Tibial nerve (tissue), 3 donors: ENCODE data around the gene LRRC52.

Experiments
- POLR2A ChIP-seq, 2 donors: fragments of 450-650 bp; IDR thresholded peaks; one replicate each; pipeline ENCODE4 v1.6.1; 2017; ENCODE audit warnings: antibody characterized with exemption in 2 of 2, mild to moderate bottlenecking in 2 of 2, moderate library complexity in 2 of 2
- TF ChIP-seq, protein P1 (sequence below), 5 experiments: fragments of 200-600 bp in 3 of 5; fragments of 450-650 bp in 2 of 5; sonication (generic) in 3 of 5; IDR thresholded peaks; one replicate each; pipeline ENCODE4 v1.5.1; 2016 to 2019; ENCODE audit warnings: antibody characterized with exemption in 5 of 5, mild to moderate bottlenecking in 3 of 5, moderate library complexity in 2 of 5

DNA sequence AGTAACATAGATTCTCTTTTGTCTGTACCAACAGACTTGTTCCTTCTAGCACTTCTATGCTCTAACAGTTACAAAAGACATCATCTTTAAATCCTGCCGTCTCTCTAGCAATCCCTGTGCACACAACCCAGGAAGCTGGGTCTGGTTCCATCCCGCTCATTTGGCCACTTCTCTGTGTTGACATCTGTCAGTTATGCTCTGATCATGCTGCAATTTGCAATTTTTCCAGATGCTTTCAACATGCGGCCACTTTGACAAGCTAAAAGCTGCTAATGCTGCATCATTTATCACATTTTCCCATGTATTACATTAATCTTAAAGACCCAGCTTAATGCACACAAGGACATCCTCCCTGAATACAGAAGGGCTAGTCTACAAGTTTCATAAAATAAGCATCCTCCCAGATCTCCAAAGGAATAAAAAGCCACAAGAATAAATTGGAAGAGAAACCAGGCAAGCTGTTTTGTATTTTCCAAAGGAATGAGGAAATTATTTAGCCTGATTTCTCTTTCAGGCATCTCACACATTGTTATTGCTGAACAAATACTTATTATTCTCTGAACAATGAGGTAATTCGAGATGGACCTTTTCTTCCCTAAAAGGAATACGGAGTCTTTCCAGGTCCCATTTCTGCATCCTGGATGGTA lies 19.0 kb upstream of the LRRC52 start:
- TF ChIP-seq, protein P1, sequence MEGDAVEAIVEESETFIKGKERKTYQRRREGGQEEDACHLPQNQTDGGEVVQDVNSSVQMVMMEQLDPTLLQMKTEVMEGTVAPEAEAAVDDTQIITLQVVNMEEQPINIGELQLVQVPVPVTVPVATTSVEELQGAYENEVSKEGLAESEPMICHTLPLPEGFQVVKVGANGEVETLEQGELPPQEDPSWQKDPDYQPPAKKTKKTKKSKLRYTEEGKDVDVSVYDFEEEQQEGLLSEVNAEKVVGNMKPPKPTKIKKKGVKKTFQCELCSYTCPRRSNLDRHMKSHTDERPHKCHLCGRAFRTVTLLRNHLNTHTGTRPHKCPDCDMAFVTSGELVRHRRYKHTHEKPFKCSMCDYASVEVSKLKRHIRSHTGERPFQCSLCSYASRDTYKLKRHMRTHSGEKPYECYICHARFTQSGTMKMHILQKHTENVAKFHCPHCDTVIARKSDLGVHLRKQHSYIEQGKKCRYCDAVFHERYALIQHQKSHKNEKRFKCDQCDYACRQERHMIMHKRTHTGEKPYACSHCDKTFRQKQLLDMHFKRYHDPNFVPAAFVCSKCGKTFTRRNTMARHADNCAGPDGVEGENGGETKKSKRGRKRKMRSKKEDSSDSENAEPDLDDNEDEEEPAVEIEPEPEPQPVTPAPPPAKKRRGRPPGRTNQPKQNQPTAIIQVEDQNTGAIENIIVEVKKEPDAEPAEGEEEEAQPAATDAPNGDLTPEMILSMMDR (IDR thresholded peaks at IDR 0.05): no peak
- no peak for TF ChIP-seq POLR2A (IDR thresholded peaks at IDR 0.05)
